Neural cell (in vitro differentiated cells): Measurements from ENCODE around the gene LRRFIP2. TPM values are rescaled to one million over a fixed set of nuclear protein-coding genes. Genes with fewer than 3 reads are reported as not detected.

Experiments
- H2AFZ ChIP-seq: fragments of 200-600, 300-800 bp; sonication (generic), shearing (Covaris generic); 2 replicates; pipeline ENCODE4 v1.6.0; 2014; ENCODE audit warnings: low read depth, mild to moderate bottlenecking, antibody characterized with exemption, low read length, moderate library complexity
- H3F3A ChIP-seq: fragments of 200-600 bp; shearing (Covaris generic); 2 replicates; pipeline ENCODE4 v1.6.1; 2016; ENCODE audit warnings: mild to moderate bottlenecking, moderate library complexity, mixed read lengths, antibody characterized with exemption, low read length; ENCODE audit not compliant: insufficient read depth, poor library complexity, severe bottlenecking
- H3K27ac ChIP-seq: fragments of 200-600, 300-800 bp; sonication (generic), shearing (Covaris generic); 2 replicates; pipeline ENCODE4 v1.5.1; 2014; ENCODE audit warnings: mild to moderate bottlenecking, low read length, moderate library complexity
- H3K27me3 ChIP-seq: fragments of 300-800, 200-600 bp; sonication (generic), shearing (Covaris generic); 2 replicates; pipeline ENCODE4 v1.6.0; 2014; ENCODE audit warnings: mild to moderate bottlenecking, low read depth, low read length, moderate library complexity; ENCODE audit not compliant: insufficient read depth
- H3K36me3 ChIP-seq: fragments of 300-800, 200-600 bp; sonication (generic), shearing (Covaris generic); 2 replicates; pipeline ENCODE4 v1.5.1; 2014; ENCODE audit warnings: mild to moderate bottlenecking, antibody characterized with exemption, low read length, moderate library complexity; ENCODE audit not compliant: insufficient read depth
- H3K4me2 ChIP-seq: fragments of 300-800, 200-600 bp; sonication (generic), shearing (Covaris generic); 2 replicates; pipeline ENCODE4 v1.6.0; 2014; ENCODE audit warnings: mild to moderate bottlenecking, low read length
- H3K4me3 ChIP-seq: fragments of 300-800, 200-600 bp; sonication (generic), shearing (Covaris generic); 2 replicates; pipeline ENCODE4 v1.5.1; 2014; ENCODE audit warnings: mild to moderate bottlenecking, low read length, moderate library complexity
- H3K79me2 ChIP-seq: fragments of 200-600 bp; shearing (Covaris generic); replicated peaks from 2 replicates; pipeline ENCODE4 v1.6.0; 2014; ENCODE audit warnings: mild to moderate bottlenecking, low read length, moderate library complexity; ENCODE audit not compliant: insufficient read depth
- H3K9ac ChIP-seq: fragments of 300-800, 200-600 bp; sonication (generic), shearing (Covaris generic); 2 replicates; pipeline ENCODE4 v1.6.1; 2016; ENCODE audit warnings: mild to moderate bottlenecking, low read length, mixed read lengths
- H3K9me2 ChIP-seq: fragments of 200-600 bp; shearing (Covaris generic); 2 replicates; pipeline ENCODE4 v1.6.1; 2016; ENCODE audit warnings: mild to moderate bottlenecking, low read length, mixed read lengths; ENCODE audit not compliant: insufficient read depth
- H3K9me3 ChIP-seq: fragments of 200-600, 300-800 bp; sonication (generic), shearing (Covaris generic); 2 replicates; pipeline ENCODE4 v1.6.1; 2016; ENCODE audit warnings: mild to moderate bottlenecking, mixed run types, low read length, moderate library complexity, mixed read lengths
- H4K20me1 ChIP-seq: fragments of 200-600 bp; shearing (Covaris generic); 2 replicates; pipeline ENCODE4 v1.6.1; 2016; ENCODE audit warnings: mild to moderate bottlenecking, mixed run types; ENCODE audit not compliant: insufficient read depth
- CTCF ChIP-seq: fragments of 450-650 bp; IDR thresholded peaks from 2 replicates; pipeline ENCODE4 v1.5.1; 2014; ENCODE audit warnings: antibody characterized with exemption, mild to moderate bottlenecking, moderate library complexity; ENCODE audit not compliant: poor library complexity, severe bottlenecking
- EP300 ChIP-seq: fragments of 450-650 bp; conservative IDR thresholded peaks from 2 replicates; pipeline ENCODE4 v1.6.1; 2014; ENCODE audit warnings: antibody characterized with exemption, mild to moderate bottlenecking, moderate library complexity; ENCODE audit not compliant: poor library complexity, severe bottlenecking
- EZH2 ChIP-seq: fragments of 200-600, 300-800 bp; shearing (Covaris generic), sonication (generic); IDR thresholded peaks from 2 replicates; pipeline ENCODE4 v1.6.1; 2014; ENCODE audit warnings: antibody characterized with exemption, low read length, borderline replicate concordance, mild to moderate bottlenecking; ENCODE audit not compliant: insufficient read depth, poor library complexity, severe bottlenecking
- MXI1 ChIP-seq: fragments of 450-650 bp; conservative IDR thresholded peaks from 2 replicates; pipeline ENCODE4 v1.6.1; 2014; ENCODE audit warnings: antibody characterized with exemption, mild to moderate bottlenecking; ENCODE audit not compliant: poor library complexity, severe bottlenecking
- POLR2AphosphoS5 ChIP-seq: IDR thresholded peaks from 2 replicates; pipeline ENCODE4 v1.6.1; 2012
- RAD21 ChIP-seq: fragments of 450-650 bp; conservative IDR thresholded peaks from 2 replicates; pipeline ENCODE4 v1.6.1; 2014; ENCODE audit warnings: antibody characterized with exemption, mild to moderate bottlenecking, moderate library complexity
- REST ChIP-seq: IDR thresholded peaks from 2 replicates; pipeline ENCODE4 v1.6.1; 2012; ENCODE audit warnings: borderline replicate concordance
- SMC3 ChIP-seq: fragments of 450-650 bp; conservative IDR thresholded peaks from 2 replicates; pipeline ENCODE4 v1.6.1; 2014; ENCODE audit warnings: antibody characterized with exemption, mild to moderate bottlenecking, moderate library complexity; ENCODE audit not compliant: poor library complexity
- TAF1 ChIP-seq: IDR thresholded peaks from 2 replicates; pipeline ENCODE4 v1.6.1; 2012; ENCODE audit warnings: low read depth
- polyA plus RNA-seq: library from polyadenylated mRNA; depleted of rRNA; stranded (reverse); fragments of >200 nt; gene quantifications from 2 replicates; pipeline ENCODE4 v1.2.3, GENCODE V29; 2014

Gene LRRFIP2
- polyA plus RNA-seq, 1 donor from 2014 or later, result 143 TPM

- H3K4me2 ChIP-seq, result no peak overlapping the region
- H3K4me3 ChIP-seq, result no peak overlapping the region
- no peaks in the 10 kb centered on the region for H3K27me3 ChIP-seq
- no peaks in the 10 kb centered on the region for H3K9me3 ChIP-seq
- TF ChIP-seq MXI1, result no peak
- no peak for TF ChIP-seq TAF1
- no peak for TF ChIP-seq POLR2AphosphoS5
- TF ChIP-seq RAD21, result no peak
- no peak for TF ChIP-seq REST
- TF ChIP-seq EP300, result no peak
- TF ChIP-seq CTCF, result no peak
- TF ChIP-seq EZH2, result no peak
- no peak for TF ChIP-seq SMC3
- H3K27ac ChIP-seq, result no peak overlapping the region
- no peaks in the 10 kb centered on the region for H3F3A ChIP-seq
- H2AFZ ChIP-seq, result no peak overlapping the region
- no peaks in the 10 kb centered on the region for H3K79me2 ChIP-seq
- H3K36me3 ChIP-seq, result no peaks in the 10 kb centered on the region
- H3K9ac ChIP-seq, result no peak overlapping the region
- H3K9me2 ChIP-seq, result no peaks in the 10 kb centered on the region
- H4K20me1 ChIP-seq, result no peaks in the 10 kb centered on the region
Measured at GRCh38 chr3:37094636-37095035, 79.7 kb downstream of the LRRFIP2 start.

- no peaks in the 10 kb centered on the region for H3F3A ChIP-seq
- H3K36me3 ChIP-seq, result no peaks in the 10 kb centered on the region
- no peaks in the 10 kb centered on the region for H3K79me2 ChIP-seq
- no peak overlapping the region for H3K4me3 ChIP-seq
- no peak for TF ChIP-seq SMC3
- no peak for TF ChIP-seq EZH2
- TF ChIP-seq REST, result no peak
- TF ChIP-seq MXI1, result no peak
- no peak for TF ChIP-seq RAD21
- no peak for TF ChIP-seq POLR2AphosphoS5
- no peak for TF ChIP-seq CTCF
- H3K27ac ChIP-seq, result no peak overlapping the region
- H2AFZ ChIP-seq, result no peak overlapping the region
- H3K9ac ChIP-seq, result no peak overlapping the region
- no peaks in the 10 kb centered on the region for H4K20me1 ChIP-seq
- no peak overlapping the region for H3K4me2 ChIP-seq
- H3K9me3 ChIP-seq, result no peaks in the 10 kb centered on the region
- no peaks in the 10 kb centered on the region for H3K9me2 ChIP-seq
- no peaks in the 10 kb centered on the region for H3K27me3 ChIP-seq
Measured at GRCh38 chr3:37093481-37093880, 80.9 kb downstream of the LRRFIP2 start.
